ENCODE data around the gene ATP2B1.

- TF ChIP-seq SUZ12 (IDR thresholded peaks at IDR 0.05; ENCODE audit: extremely low read depth, insufficient read depth, insufficient read length) (no peak), YY1 (IDR thresholded peaks at IDR 0.05; ENCODE audit: insufficient read depth, insufficient read length) (no peak), ZNF274 (IDR thresholded peaks at IDR 0.05; ENCODE audit: low read depth, low read length) (no peak)
Observed at GRCh38 chr12:89575374-89575773, 133.3 kb downstream of the ATP2B1 start.
